RPMI7951 (cell line): Measurements from ENCODE around the gene DGAT2L6. TPM values are rescaled to one million over a fixed set of nuclear protein-coding genes. Genes with fewer than 3 reads are reported as not detected.
"Not testable (repeated sequence)": the region's sequence is repeated elsewhere in the genome, so short reads cannot be mapped to it uniquely, and the experiment has no call there.

Source experiments
- DNase-seq: peaks from one replicate; pipeline ENCODE4 v3.0.0-alpha.2; 2012; ENCODE audit warnings: low read depth
- total RNA-seq: library from RNA; depleted of rRNA; stranded (reverse); fragments of >200 nt; shearing (Covaris generic); gene quantifications from 2 replicates; pipeline ENCODE4 v1.2.3, GENCODE V29; 2014

The DGAT2L6 gene
- total RNA-seq, 1 experiment from 2014 or later: not detected

GRCh38 chrX:70196961-70197720, 19.9 kb downstream of the DGAT2L6 start:
- DNase-seq: peak; percentile 65

GRCh38 chrX:70201732-70202131, 24.4 kb downstream of the DGAT2L6 start:
- no peak for DNase-seq

- no peak for DNase-seq
Observed at GRCh38 chrX:70208479-70208878, 31.2 kb downstream of the DGAT2L6 start.

GRCh38 chrX:70209570-70209969, 32.3 kb downstream of the DGAT2L6 start:
- DNase-seq: not testable (repeated sequence)

- peak; percentile 9 for DNase-seq
Observed at GRCh38 chrX:70219938-70220764, 42.9 kb downstream of the DGAT2L6 start.

- no peak for DNase-seq
Observed at GRCh38 chrX:70226048-70226447, 48.8 kb downstream of the DGAT2L6 start.

GRCh38 chrX:70226687-70227086, 49.4 kb downstream of the DGAT2L6 start:
- DNase-seq: no peak

GRCh38 chrX:70231666-70232065, 54.4 kb downstream of the DGAT2L6 start:
- DNase-seq: no peak

- no peak for DNase-seq
Observed at GRCh38 chrX:70234355-70234754, 57.1 kb downstream of the DGAT2L6 start, which contains the start of gene AWAT1. Gene AWAT1, plus strand, starts transcription at chrX:70234655. Its CDS starts 41 bp downstream, at chrX:70234696.

GRCh38 chrX:70240751-70241150, 63.5 kb downstream of the DGAT2L6 start:
- no peak for DNase-seq

- no peak for DNase-seq
Observed at GRCh38 chrX:70241501-70241900, 64.2 kb downstream of the DGAT2L6 start.

- peak; percentile 65 for DNase-seq
Observed at GRCh38 chrX:70243601-70244000, 66.3 kb downstream of the DGAT2L6 start.

- DNase-seq: no peak
Observed at GRCh38 chrX:70244881-70245280, 67.6 kb downstream of the DGAT2L6 start.

- no peak for DNase-seq
Observed at GRCh38 chrX:70247252-70247651, 70.0 kb downstream of the DGAT2L6 start.

- DNase-seq: no peak
Observed at GRCh38 chrX:70252491-70252890, 75.2 kb downstream of the DGAT2L6 start.

- no peak for DNase-seq
Observed at GRCh38 chrX:70253377-70254062, 76.2 kb downstream of the DGAT2L6 start.

- DNase-seq: no peak
Observed at GRCh38 chrX:70254063-70254400, 76.7 kb downstream of the DGAT2L6 start.

- no peak for DNase-seq
Observed at GRCh38 chrX:70254909-70255308, 77.6 kb downstream of the DGAT2L6 start.
